Measurements from ENCODE around the gene ZNF362. TPM values are rescaled to one million over a fixed set of nuclear protein-coding genes. Genes with fewer than 3 reads are reported as not detected.

The ZNF362 gene
- total and polyA plus RNA-seq, 10 of the 15 experiments (the other 5 are each of a cell fraction or from before 2014, with no cell fraction given) = 0.74 to 22.8 (median 7.4) TPM

- peak overlapping the region; percentile 22; the same call in 1 of the 2 replicates for H3K4me2 ChIP-seq (ENCODE audit: control insufficient read depth, insufficient read depth)
- TF ChIP-seq NFIC (IDR thresholded peaks at IDR 0.05; ENCODE audit: low read depth, low read length) = no peak
- TF ChIP-seq MAX (IDR thresholded peaks at IDR 0.05; ENCODE audit: low read depth, low read length) = no peak
- TF ChIP-seq USF2 (IDR thresholded peaks at IDR 0.05; ENCODE audit: borderline replicate concordance, low read depth, low read length) = no peak
- no peak for TF ChIP-seq ZBTB40 (IDR thresholded peaks at IDR 0.05; ENCODE audit: borderline replicate concordance)
- TF ChIP-seq RELB (IDR thresholded peaks at IDR 0.05; ENCODE audit: low read depth) = no peak
- TF ChIP-seq IRF5 (IDR thresholded peaks at IDR 0.05; ENCODE audit: borderline replicate concordance) = no peak
- TF ChIP-seq STAT1 (conservative IDR thresholded peaks at IDR 0.05) = no peak
- TF ChIP-seq IKZF2 (IDR thresholded peaks at IDR 0.05) = no peak
- TF ChIP-seq TAF1 (IDR thresholded peaks at IDR 0.05; ENCODE audit: borderline replicate concordance, low read depth, low read length) = no peak
- TF ChIP-seq RAD51 (IDR thresholded peaks at IDR 0.05) = no peak
- no peak for TF ChIP-seq MTA2 (IDR thresholded peaks at IDR 0.05; ENCODE audit: low read depth)
- no peak for TF ChIP-seq NR2C2 (IDR thresholded peaks at IDR 0.05; ENCODE audit: borderline replicate concordance, control insufficient read depth, insufficient read length, low read depth)
- TF ChIP-seq KDM1A (IDR thresholded peaks at IDR 0.05; ENCODE audit: borderline replicate concordance) = no peak
- TF ChIP-seq LARP7 (IDR thresholded peaks at IDR 0.05) = no peak
- TF ChIP-seq CBX3 (IDR thresholded peaks at IDR 0.05; ENCODE audit: borderline replicate concordance, low read depth) = no peak
Observed at GRCh38 chr1:33338440-33339211, 82.3 kb downstream of the ZNF362 start.

More at GRCh38 chr1:33338440-33339211, 82.3 kb downstream of the ZNF362 start:
- no TSS peak for BruUV-seq (replicated peaks)
- peaks cover 20% of the 10 kb centered on the region for H3K4me1 ChIP-seq (ENCODE audit: control insufficient read depth, insufficient read depth, low read length)
- no peak; the same call in 2 of the 3 replicates for ATAC-seq
- H4K20me1 ChIP-seq (ENCODE audit: control insufficient read depth, insufficient read depth) = no peaks in the 10 kb centered on the region
- DNase-seq (ENCODE audit: low read depth, low spot score) = no peak
- WGBS (ENCODE audit: insufficient coverage, insufficient replicate concordance, low lambda C conversion rate, missing lambda C conversion rate) = 87% methylated on average over 14 of the region's 14 CpGs
- H3K27ac ChIP-seq (ENCODE audit: control insufficient read depth, insufficient read depth) = no peak overlapping the region
- H3K36me3 ChIP-seq (ENCODE audit: control insufficient read depth in 2 of 2, insufficient read depth in 2 of 2, low read length in 1 of 2) = peaks cover 2 to 15% of the 10 kb centered on the region in 2 experiments
- no peak overlapping the region for H3K9ac ChIP-seq (ENCODE audit: control insufficient read depth, insufficient read depth, low read length)
- CTCF ChIA-PET = interaction anchor here (0.6 to 2.8 kb wide), 4 partner anchors 24 to 201 kb away, joined by 3 to 24 read pairs (median 4); no protein-coding TSS in a partner anchor
- intact Hi-C loops (cut with micrococcal nuclease; ENCODE audit: unreplicated experiment) = no loop called here
- RAD21 ChIA-PET (ENCODE audit: unreplicated experiment) = interaction anchor here (1.5 to 1.9 kb wide), 2 partner anchors 12 to 43 kb away, joined by 5 to 7 read pairs; no protein-coding TSS in a partner anchor
- in situ Hi-C loops (cut with MboI) = no loop called here
- H3K9me3 ChIP-seq (replicated peaks; ENCODE audit: control insufficient read depth, insufficient read depth, low read length) = no peaks in the 10 kb centered on the region
- H2AFZ ChIP-seq (ENCODE audit: control insufficient read depth, low read depth, low read length) = no peak overlapping the region
- SMC1A ChIA-PET (ENCODE audit: uncharacterized antibody, unreplicated experiment) = interaction anchor here (0.6 to 1.6 kb wide), 3 partner anchors 8 to 59 kb away, joined by 3 to 6 read pairs (median 3); no protein-coding TSS in a partner anchor
- H3K79me2 ChIP-seq (ENCODE audit: control insufficient read depth, insufficient read depth, low read length) = peaks cover 53% of the 10 kb centered on the region
- H3K27me3 ChIP-seq (replicated peaks in 1 of 2; ENCODE audit: control insufficient read depth in 2 of 2, insufficient read depth in 2 of 2, low read length in 1 of 2) = no peaks in the 10 kb centered on the region
- H3K4me3 ChIP-seq = no peak overlapping the region
- no peak for FAIRE-seq
- POLR2A ChIA-PET = interaction anchor here (0.5 to 1.2 kb wide), 4 partner anchors 11 to 122 kb away, joined by 3 to 7 read pairs (median 4); no protein-coding TSS in a partner anchor

All from GM12878 (cell line).